Testis (tissue), 3 donors: Measurements from ENCODE around the gene ZNF597. TPM values are rescaled to one million over a fixed set of nuclear protein-coding genes. Genes with fewer than 3 reads are reported as not detected.
A peak's percentile ranks its signal among the peaks of the same experiment; 100 is the strongest.

Source experiments
- DNase-seq: peaks from one replicate; pipeline ENCODE4 v3.0.0-alpha.2; 2019
- H3K27ac ChIP-seq, 2 donors: fragments of 200-600 bp; sonication (generic); one replicate each; pipeline ENCODE4 v1.5.1; 2019
- H3K27me3 ChIP-seq: fragments of 200-600 bp; sonication (generic); one replicate; pipeline ENCODE4 v1.5.1; 2019
- H3K36me3 ChIP-seq: fragments of 200-600 bp; sonication (generic); one replicate; pipeline ENCODE4 v1.5.1; 2017; ENCODE audit warnings: low read depth; ENCODE audit errors: missing control alignments
- H3K4me1 ChIP-seq: fragments of 200-600 bp; sonication (generic); one replicate; pipeline ENCODE4 v1.5.1; 2019
- H3K4me3 ChIP-seq, 2 donors: fragments of 200-600 bp; sonication (generic); one replicate each; pipeline ENCODE4 v1.5.1; 2017 to 2019
- H3K9me3 ChIP-seq: fragments of 200-600 bp; sonication (generic); one replicate; pipeline ENCODE4 v1.5.1; 2017
- CTCF ChIP-seq, 3 experiments: fragments of 450-650 bp in 2 of 3; fragments of 200-600 bp in 1 of 3; sonication (generic) in 1 of 3; IDR thresholded peaks; one replicate each; pipeline ENCODE4 v1.5.1; 2016 to 2019; ENCODE audit warnings: antibody characterized with exemption in 3 of 3, mild to moderate bottlenecking in 2 of 3, moderate library complexity in 1 of 3
- POLR2A ChIP-seq: fragments of 450-650 bp; IDR thresholded peaks from one replicate; pipeline ENCODE4 v1.6.1; 2017; ENCODE audit warnings: antibody characterized with exemption, mild to moderate bottlenecking, moderate library complexity
- WGBS, 2 donors: methylation state at CpG; one replicate each; pipeline ENCODE4 v1.1.5; 2018; 5-methylcytosine and 5-hydroxymethylcytosine counted together
- intact Hi-C: fragments of 100-400 bp; cut with DNase I; formaldehyde crosslinking; loops from one replicate; pipeline ENCODE4 v1.15.1; 2023; ENCODE audit warnings: low total_unique reads
- polyA plus RNA-seq: library from polyadenylated mRNA; stranded (reverse); fragments of 350-450 nt; fragmentation: Illumina TruSeq; extraction: RNeasy Lipid Tissue Mini Kit (QIAGEN cat#74804); gene quantifications from one replicate; pipeline ENCODE4 v1.2.3, GENCODE V29; 2014; ENCODE audit warnings: low read depth, low replicate concordance; ENCODE audit not compliant: insufficient read depth
- total RNA-seq, 2 donors: library from RNA; depleted of rRNA; stranded (reverse); fragments of >200 nt; gene quantifications; one replicate each; pipeline ENCODE4 v1.2.3, GENCODE V29; 2016

Gene ZNF597
- total and polyA plus RNA-seq, 3 donors from 2014 or later, result 6.9 to 11.0 (median 9.1) TPM

GRCh38 chr16:3454093-3454492 lies 10.8 kb upstream of the ZNF597 start:
- Histone ChIP-seq H3K36me3 (no peaks in the 10 kb centered on the region), H3K27ac (no peak overlapping the region), H3K4me3 (no peak overlapping the region), H3K27me3 (no peaks in the 10 kb centered on the region), H3K4me1 (peaks cover 18% of the 10 kb centered on the region), H3K9me3 (no peaks in the 10 kb centered on the region)
- 89 to 95% methylated on average over 5 of the region's 5 CpGs for WGBS, 2 donors
- intact Hi-C loops, result no loop called here
- TF ChIP-seq CTCF (IDR thresholded peaks at IDR 0.05) (no peak), POLR2A (no peak)
- peak; percentile 13 for DNase-seq

DNA sequence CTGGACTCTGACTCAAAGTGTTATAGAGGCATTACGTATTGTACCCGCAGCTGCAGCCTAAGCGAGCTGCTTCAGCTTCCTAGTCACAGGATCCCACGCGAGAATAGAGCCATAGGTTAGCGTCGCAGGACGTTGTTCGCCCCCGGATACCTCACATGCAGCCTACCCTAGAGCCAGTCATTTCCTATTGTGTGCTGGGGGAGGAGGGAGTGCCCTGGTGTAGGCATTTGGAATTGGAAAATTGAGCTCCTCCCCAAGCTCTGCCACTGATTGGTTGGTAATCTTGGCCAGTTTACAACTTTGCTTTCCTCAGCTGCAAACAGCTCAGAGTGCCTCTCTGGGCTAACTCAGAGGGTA lies 706 bp upstream of the ZNF597 start:
- no peaks in the 10 kb centered on the region for H3K27me3 ChIP-seq
- no peaks in the 10 kb centered on the region for H3K4me1 ChIP-seq
- H3K9me3 ChIP-seq, result no peaks in the 10 kb centered on the region
- H3K27ac ChIP-seq, result peak overlapping the region in 1 of 2 donors; percentile 71
- WGBS, 2 donors, result 27 to 54% methylated on average over 10 of the region's 10 CpGs
- H3K36me3 ChIP-seq, result no peaks in the 10 kb centered on the region
- H3K4me3 ChIP-seq, result peak overlapping the region; percentile 54 to 71
- intact Hi-C loops, result no loop called here
- peak; percentile 49 for DNase-seq
- peak in 1 of 3 experiments; percentile 22 for TF ChIP-seq CTCF (IDR thresholded peaks at IDR 0.05)
- no peak for TF ChIP-seq POLR2A

- intact Hi-C loops, result no loop called here
- no peaks in the 10 kb centered on the region for H3K36me3 ChIP-seq
Observed at GRCh38 chr16:3439637-3440036, 3.7 kb downstream of the ZNF597 start.

DNA sequence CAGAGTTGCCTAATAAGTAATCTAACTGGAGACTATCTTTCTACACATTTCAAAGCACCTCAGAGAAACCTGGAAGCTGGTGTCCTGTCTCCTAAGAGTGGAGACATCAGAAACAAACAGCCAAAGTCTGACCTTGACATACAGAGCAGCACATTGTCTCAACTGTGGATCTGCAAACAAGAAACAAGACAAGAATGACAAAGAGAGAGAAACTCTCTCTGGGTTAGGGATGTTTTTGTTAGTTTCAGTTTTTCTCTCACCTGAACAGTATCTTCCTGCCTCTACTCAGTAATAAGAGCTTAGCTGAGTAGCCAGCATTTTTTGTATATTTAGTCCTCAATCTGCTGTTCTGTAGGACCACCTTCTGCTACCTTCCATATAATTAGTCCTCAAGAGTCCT lies 8.9 kb downstream of the ZNF597 start:
- no peaks in the 10 kb centered on the region for H3K9me3 ChIP-seq
- DNase-seq, result no peak
- H3K27ac ChIP-seq, result no peak overlapping the region
- no peaks in the 10 kb centered on the region for H3K36me3 ChIP-seq
- peaks cover 8% of the 10 kb centered on the region for H3K4me1 ChIP-seq
- intact Hi-C loops, result no loop called here
- TF ChIP-seq CTCF (IDR thresholded peaks at IDR 0.05) (no peak), POLR2A (no peak)
- H3K27me3 ChIP-seq, result no peaks in the 10 kb centered on the region
- no peak overlapping the region for H3K4me3 ChIP-seq

More at GRCh38 chr16:3439637-3440036, 3.7 kb downstream of the ZNF597 start:
- no peaks in the 10 kb centered on the region for H3K4me1 ChIP-seq
- H3K27ac ChIP-seq, result no peak overlapping the region
- no peak for TF ChIP-seq CTCF (IDR thresholded peaks at IDR 0.05)
- no peak for TF ChIP-seq POLR2A
- 90 to 91% methylated on average over 4 of the region's 4 CpGs for WGBS, 2 donors
- no peak overlapping the region for H3K4me3 ChIP-seq
- DNase-seq, result no peak
- no peaks in the 10 kb centered on the region for H3K27me3 ChIP-seq
- no peaks in the 10 kb centered on the region for H3K9me3 ChIP-seq

- Histone ChIP-seq H3K27me3 (no peaks in the 10 kb centered on the region), H3K27ac (no peak overlapping the region), H3K36me3 (no peaks in the 10 kb centered on the region), H3K9me3 (no peaks in the 10 kb centered on the region), H3K4me1 (peaks cover 8% of the 10 kb centered on the region), H3K4me3 (peak overlapping the region; percentile 37 to 51)
- TF ChIP-seq POLR2A (no peak), CTCF (IDR thresholded peaks at IDR 0.05) (no peak)
- intact Hi-C loops, result no loop called here
- DNase-seq, result peak; percentile 88
- WGBS, 2 donors, result 51 to 73% methylated on average over 23 to 26 of the region's 26 CpGs
Observed at GRCh38 chr16:3431779-3432219, 11.5 kb downstream of the ZNF597 start.
